Measurements from ENCODE around the gene RSU1. TPM values are rescaled to one million over a fixed set of nuclear protein-coding genes. Genes with fewer than 3 reads are reported as not detected.

RSU1 gene
- total and polyA plus RNA-seq, 2 of the 13 experiments (the other 11 are each of a cell fraction or from before 2014, with no cell fraction given) = 32.3 to 35.1 TPM

DNA sequence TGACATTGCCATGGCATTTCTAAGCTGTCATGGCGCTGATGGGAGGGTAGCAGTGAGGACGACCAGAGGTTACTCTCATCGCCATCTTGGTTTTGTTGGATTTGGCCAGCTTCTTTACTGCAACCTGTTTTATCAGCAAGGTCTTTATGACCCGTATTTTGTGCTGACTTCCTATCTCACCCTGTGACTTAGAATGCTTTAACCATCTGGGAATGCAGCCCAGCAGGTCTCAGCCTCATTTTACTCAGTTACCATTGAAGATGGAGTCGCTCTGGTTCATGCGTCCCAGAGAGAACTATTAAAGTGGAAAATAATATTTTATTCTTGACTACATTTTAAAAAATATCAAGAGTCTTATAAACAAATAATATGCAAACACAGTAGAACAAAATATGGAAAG, 131.7 kb downstream of the RSU1 start:
- in situ Hi-C loops (cut with HindIII; ENCODE audit: extremely low pct_ligation_motif_present, low pct_unique_long_range_greater_than_20kb) = no loop called here
- Histone ChIP-seq H3K9ac (ENCODE audit: insufficient read depth, low read depth, low read length) (no peak overlapping the region), H3K27me3 (ENCODE audit: control insufficient read depth in 1 of 2, insufficient read depth in 2 of 2, low read length in 2 of 2) (no peaks in the 10 kb centered on the region), H3K27ac (ENCODE audit: extremely low read length, insufficient read depth, low read length) (no peak overlapping the region), H3K9me3 (ENCODE audit: low read length) (no peaks in the 10 kb centered on the region), H3K79me2 (ENCODE audit: insufficient read depth, low read length) (no peaks in the 10 kb centered on the region), H3K4me3 (replicated peaks in 1 of 3; ENCODE audit: insufficient read depth in 1 of 3, low read depth in 2 of 3, low read length in 3 of 3) (no peak overlapping the region), H3K4me1 (ENCODE audit: insufficient read depth, low read length) (no peaks in the 10 kb centered on the region), H3K36me3 (replicated peaks in 1 of 2; ENCODE audit: control insufficient read depth in 1 of 2, insufficient read depth in 2 of 2, low read length in 2 of 2) (no peaks in the 10 kb centered on the region), H3K4me2 (ENCODE audit: low read depth, low read length) (no peak overlapping the region), H4K20me1 (ENCODE audit: insufficient read depth, low read length) (no peaks in the 10 kb centered on the region), H2AFZ (ENCODE audit: low read length) (no peak overlapping the region)
- intact Hi-C loops (cut with micrococcal nuclease; ENCODE audit: unreplicated experiment) = no loop called here
- ChIA-PET CTCF (ENCODE audit: low intra/inter-chr PET ratio, low total read pairs) (no interaction called here), POLR2A (no interaction called here)
- WGBS (ENCODE audit: low lambda C conversion rate) = 96% methylated on average over 6 of the region's 6 CpGs
- no peak for ATAC-seq
- no peak for DNase-seq (ENCODE audit: low spot score)
- no peak for FAIRE-seq
- TF ChIP-seq, protein P1, sequence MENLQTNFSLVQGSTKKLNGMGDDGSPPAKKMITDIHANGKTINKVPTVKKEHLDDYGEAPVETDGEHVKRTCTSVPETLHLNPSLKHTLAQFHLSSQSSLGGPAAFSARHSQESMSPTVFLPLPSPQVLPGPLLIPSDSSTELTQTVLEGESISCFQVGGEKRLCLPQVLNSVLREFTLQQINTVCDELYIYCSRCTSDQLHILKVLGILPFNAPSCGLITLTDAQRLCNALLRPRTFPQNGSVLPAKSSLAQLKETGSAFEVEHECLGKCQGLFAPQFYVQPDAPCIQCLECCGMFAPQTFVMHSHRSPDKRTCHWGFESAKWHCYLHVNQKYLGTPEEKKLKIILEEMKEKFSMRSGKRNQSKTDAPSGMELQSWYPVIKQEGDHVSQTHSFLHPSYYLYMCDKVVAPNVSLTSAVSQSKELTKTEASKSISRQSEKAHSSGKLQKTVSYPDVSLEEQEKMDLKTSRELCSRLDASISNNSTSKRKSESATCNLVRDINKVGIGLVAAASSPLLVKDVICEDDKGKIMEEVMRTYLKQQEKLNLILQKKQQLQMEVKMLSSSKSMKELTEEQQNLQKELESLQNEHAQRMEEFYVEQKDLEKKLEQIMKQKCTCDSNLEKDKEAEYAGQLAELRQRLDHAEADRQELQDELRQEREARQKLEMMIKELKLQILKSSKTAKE (CRISPR knock-in tag; IDR thresholded peaks at IDR 0.05; ENCODE audit: borderline replicate concordance) = no peak
- TF ChIP-seq ARID3A (IDR thresholded peaks at IDR 0.05; ENCODE audit: low read depth, low read length) (no peak), ZNF652 (CRISPR knock-in tag; IDR thresholded peaks at IDR 0.05; ENCODE audit: borderline replicate concordance, low read depth) (no peak), TARDBP (CRISPR knock-in tag; IDR thresholded peaks at IDR 0.05) (no peak)
- TF ChIP-seq, protein P2, sequence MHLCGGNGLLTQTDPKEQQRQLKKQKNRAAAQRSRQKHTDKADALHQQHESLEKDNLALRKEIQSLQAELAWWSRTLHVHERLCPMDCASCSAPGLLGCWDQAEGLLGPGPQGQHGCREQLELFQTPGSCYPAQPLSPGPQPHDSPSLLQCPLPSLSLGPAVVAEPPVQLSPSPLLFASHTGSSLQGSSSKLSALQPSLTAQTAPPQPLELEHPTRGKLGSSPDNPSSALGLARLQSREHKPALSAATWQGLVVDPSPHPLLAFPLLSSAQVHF (CRISPR knock-in tag; IDR thresholded peaks at IDR 0.05) = no peak
- no TSS peak for BruUV-seq (replicated peaks)

Data from HepG2 (cell line).